LNCaP clone FGC (cell line): Measurements from ENCODE around the gene CTSL.

ENCODE experiments used
- DNase-seq: peaks from one replicate; pipeline ENCODE4 v3.0.0-alpha.2; 2011; ENCODE audit warnings: low read depth
- H3K4me3 ChIP-seq: 2 replicates; pipeline ENCODE4 v1.5.1; 2011; ENCODE audit warnings: mild to moderate bottlenecking, low read depth, low read length, control low read depth
- CTCF ChIP-seq: IDR thresholded peaks from 2 replicates; pipeline ENCODE4 v1.5.1; 2012; ENCODE audit warnings: mild to moderate bottlenecking; ENCODE audit not compliant: control insufficient read depth, insufficient read depth; ENCODE audit errors: extremely low read depth

CTSL gene

GRCh38 chr9:87687207-87687606 is 38.7 kb upstream of the CTSL start:
- H3K4me3 ChIP-seq = no peak overlapping the region
- no peak for DNase-seq
- TF ChIP-seq CTCF = no peak

GRCh38 chr9:87694236-87694755 is 31.6 kb upstream of the CTSL start:
- no peak overlapping the region for H3K4me3 ChIP-seq
- TF ChIP-seq CTCF = no peak

GRCh38 chr9:87695523-87695922 is 30.4 kb upstream of the CTSL start:
- DNase-seq = no peak
- no peak for TF ChIP-seq CTCF
- H3K4me3 ChIP-seq = no peak overlapping the region

More at GRCh38 chr9:87694236-87694755, 31.6 kb upstream of the CTSL start:
- no peak for DNase-seq

GRCh38 chr9:87696641-87697040 is 29.3 kb upstream of the CTSL start:
- no peak for DNase-seq
- TF ChIP-seq CTCF = no peak
- H3K4me3 ChIP-seq = no peak overlapping the region

GRCh38 chr9:87698069-87698809 is 27.7 kb upstream of the CTSL start:
- no peak overlapping the region for H3K4me3 ChIP-seq
- DNase-seq = no peak
- no peak for TF ChIP-seq CTCF

- H3K4me3 ChIP-seq = no peak overlapping the region
- DNase-seq = no peak
- TF ChIP-seq CTCF = no peak
Observed at GRCh38 chr9:87699835-87700234, 26.1 kb upstream of the CTSL start.

GRCh38 chr9:87701491-87701890 is 24.4 kb upstream of the CTSL start:
- no peak overlapping the region for H3K4me3 ChIP-seq
- no peak for DNase-seq
- no peak for TF ChIP-seq CTCF
